IPS-18c (cell line): ENCODE measurements around the gene MFSD6.
"Not testable (repeated sequence)": the region's sequence is repeated elsewhere in the genome, so short reads cannot be mapped to it uniquely, and the experiment has no call there.

Experiments
- H3K4me3 ChIP-seq: 2 replicates; pipeline ENCODE4 v1.7.0; 2013; ENCODE audit warnings: low read depth, mild to moderate bottlenecking, low read length, moderate library complexity; ENCODE audit not compliant: insufficient read depth
- H3K9me3 ChIP-seq: one replicate; pipeline ENCODE4 v1.6.1; 2013; ENCODE audit warnings: mild to moderate bottlenecking, low read length, moderate library complexity; ENCODE audit not compliant: control insufficient read depth, insufficient read depth

The MFSD6 gene

GRCh38 chr2:190420801-190421200 lies 12.6 kb downstream of the MFSD6 start:
- Histone ChIP-seq H3K4me3 (no peak overlapping the region), H3K9me3 (no peaks in the 10 kb centered on the region)

DNA sequence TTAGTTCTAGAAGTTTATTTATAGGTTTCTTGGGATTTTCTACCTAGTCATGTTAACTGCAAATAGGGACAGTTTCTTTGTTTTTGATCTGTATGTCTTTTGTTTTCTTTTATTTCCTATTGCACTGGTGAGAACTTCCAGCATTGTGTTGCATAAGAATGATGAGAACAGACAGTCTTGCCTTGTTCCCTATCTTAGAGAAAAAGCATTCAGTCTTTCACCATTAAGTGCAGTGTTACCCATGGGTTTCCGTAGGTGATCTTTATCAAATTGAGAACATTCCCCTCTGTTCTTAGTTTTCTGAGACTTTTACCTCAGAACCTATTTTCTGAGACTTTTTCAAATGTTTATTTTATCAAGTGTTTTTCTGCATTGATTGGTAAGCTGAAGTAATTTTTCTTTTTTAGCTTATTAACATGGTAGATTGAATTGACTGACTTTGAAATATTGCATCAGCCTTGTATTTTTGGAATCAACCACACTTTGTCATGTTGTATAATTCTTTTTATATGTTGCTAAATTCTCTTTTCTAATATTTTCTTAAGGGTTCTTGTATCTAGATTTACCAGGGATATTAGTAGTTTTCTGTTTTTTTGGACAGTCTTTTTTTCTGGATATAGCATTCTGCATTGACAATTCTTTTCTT lies 17.2 kb downstream of the MFSD6 start:
- Histone ChIP-seq H3K4me3 (no peak overlapping the region), H3K9me3 (no peaks in the 10 kb centered on the region)

GRCh38 chr2:190425883-190426658 lies 17.9 kb downstream of the MFSD6 start:
- Histone ChIP-seq H3K4me3 (no peak overlapping the region), H3K9me3 (no peaks in the 10 kb centered on the region)

DNA sequence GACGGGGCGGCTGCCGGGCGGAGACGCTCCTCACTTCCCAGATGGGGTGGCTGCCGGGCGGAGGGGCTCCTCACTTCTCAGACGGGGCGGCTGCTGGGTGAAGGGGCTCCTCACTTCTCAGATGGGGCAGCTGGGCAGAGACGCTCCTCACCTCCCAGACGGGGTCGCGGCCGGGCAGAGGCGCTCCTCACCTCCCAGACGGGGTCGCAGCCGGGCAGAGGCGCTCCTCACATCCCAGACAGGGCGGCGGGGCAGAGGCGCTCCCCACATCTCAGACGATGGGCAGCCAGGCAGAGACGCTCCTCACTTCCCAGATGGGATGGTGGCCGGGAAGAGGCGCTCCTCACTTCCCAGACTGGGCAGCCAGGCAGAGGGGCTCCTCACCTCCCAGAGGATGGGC lies 22.7 kb downstream of the MFSD6 start:
- H3K4me3 ChIP-seq, H3K9me3 ChIP-seq: not testable (repeated sequence)

DNA sequence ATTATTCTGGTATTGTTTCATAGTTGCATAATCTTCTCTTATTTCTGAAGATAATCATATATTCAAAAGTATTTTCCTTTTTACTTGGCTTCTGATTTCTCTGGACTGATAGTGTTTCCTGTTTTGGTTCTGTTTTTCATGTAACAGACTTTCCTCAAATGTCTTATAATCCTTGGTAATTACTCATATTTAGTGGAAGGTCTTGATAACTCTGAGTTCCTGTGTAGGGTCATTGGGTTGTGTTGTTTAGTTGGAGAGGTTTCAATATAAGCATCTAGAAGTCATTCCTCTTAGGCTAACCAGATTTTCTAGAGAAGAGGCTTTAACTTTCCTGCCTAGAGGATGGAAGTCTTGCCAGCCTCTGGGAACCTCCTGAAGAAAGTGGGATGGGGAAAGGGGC lies 23.8 kb downstream of the MFSD6 start:
- no peaks in the 10 kb centered on the region for H3K9me3 ChIP-seq
- H3K4me3 ChIP-seq = no peak overlapping the region

GRCh38 chr2:190432567-190433231 lies 24.5 kb downstream of the MFSD6 start:
- Histone ChIP-seq H3K9me3 (peaks cover under 1% of the 10 kb centered on the region), H3K4me3 (no peak overlapping the region)

DNA sequence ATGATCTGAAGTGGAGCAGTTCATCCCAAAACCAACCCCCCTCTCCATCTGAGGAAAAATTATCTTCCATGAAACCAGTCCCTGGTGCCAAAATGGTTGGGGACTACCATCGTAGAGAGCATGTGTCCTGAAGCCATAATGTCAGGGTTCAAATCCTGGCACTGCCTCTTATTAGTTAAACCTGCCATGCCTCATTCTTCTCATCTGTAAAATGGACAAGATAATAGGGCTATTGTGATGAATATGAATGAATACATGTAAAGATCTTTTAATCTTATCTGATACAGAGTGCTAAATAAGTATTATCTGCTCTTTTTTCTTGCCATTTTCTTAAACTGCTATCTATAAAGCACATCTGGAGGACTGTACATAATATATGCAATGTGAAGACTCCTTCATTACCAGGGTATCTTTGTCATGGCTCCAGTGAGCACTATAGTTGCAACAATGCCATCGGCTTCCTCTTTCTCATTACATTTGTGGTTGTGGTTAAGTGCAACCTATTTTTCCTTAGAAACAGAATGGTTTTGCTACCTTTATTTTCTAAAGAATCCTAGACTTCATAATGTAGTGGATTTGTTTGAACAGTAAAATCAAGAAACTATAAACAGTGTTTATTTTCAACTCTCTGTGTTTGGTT lies 27.0 kb downstream of the MFSD6 start:
- H3K9me3 ChIP-seq = peaks cover 2% of the 10 kb centered on the region
- no peak overlapping the region for H3K4me3 ChIP-seq

DNA sequence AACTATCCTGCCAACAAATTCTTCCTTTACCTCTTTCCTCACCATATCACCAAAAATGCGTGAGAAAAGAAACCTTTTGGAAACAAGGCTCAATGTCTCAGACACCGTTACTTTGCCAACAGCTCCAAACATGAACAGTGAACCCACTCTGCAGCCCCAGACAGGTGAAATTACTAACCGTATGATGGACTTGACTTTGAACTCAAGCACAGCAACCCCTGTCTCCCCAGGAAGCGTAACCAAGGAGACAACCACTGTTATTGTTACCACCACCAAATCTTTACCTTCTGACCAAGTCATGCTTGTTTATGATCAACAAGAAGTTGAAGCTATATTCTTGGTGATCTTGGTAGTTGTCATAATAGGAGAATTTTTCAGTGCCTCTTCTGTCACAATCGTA lies 28.4 kb downstream of the MFSD6 start:
- peaks cover 2% of the 10 kb centered on the region for H3K9me3 ChIP-seq

DNA sequence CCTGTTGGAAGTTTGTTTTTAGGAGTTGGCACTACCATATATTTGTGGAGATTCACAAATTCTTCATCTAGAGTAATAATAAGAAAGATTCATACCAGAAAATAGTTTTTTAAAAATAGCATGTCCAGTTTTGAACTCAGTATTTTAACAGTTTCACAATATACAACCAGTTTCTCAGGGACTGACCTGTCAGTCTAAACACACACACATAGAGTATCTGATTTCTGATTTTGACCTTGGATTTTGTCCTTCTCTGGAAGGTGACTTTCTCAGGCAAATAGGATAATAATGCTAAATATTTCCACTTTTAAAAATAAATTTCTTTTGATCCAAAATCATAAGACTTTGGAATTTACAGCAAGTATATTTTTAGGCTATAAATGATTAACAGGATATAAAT lies 32.0 kb downstream of the MFSD6 start:
- Histone ChIP-seq H3K9me3 (peaks cover 2% of the 10 kb centered on the region), H3K4me3 (no peak overlapping the region)

More for the DNA sequence above, 28.4 kb downstream of the MFSD6 start:
- H3K4me3 ChIP-seq = no peak overlapping the region

DNA sequence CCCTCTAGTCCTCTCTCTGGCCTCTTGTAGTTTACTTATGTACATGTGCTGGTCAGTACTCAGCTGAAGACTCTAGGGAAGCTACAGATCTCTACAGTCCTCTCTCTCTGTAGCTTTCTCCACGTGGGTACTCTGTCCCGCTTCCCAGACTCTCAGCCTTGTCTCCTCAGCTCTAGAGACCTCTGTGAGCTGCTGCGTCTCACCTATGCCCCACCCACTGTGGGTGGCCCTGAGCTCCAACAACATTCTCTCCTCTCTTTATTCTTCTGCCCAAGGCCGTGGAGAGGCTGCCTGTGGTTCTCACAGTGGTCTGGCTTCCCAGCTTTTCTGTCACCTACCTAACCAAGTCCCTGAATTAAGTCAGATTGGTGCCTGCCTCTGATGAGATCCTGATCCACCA lies 33.4 kb downstream of the MFSD6 start:
- H3K9me3 ChIP-seq = peaks cover 2% of the 10 kb centered on the region
- H3K4me3 ChIP-seq = no peak overlapping the region; the same call in 1 of the 2 replicates

DNA sequence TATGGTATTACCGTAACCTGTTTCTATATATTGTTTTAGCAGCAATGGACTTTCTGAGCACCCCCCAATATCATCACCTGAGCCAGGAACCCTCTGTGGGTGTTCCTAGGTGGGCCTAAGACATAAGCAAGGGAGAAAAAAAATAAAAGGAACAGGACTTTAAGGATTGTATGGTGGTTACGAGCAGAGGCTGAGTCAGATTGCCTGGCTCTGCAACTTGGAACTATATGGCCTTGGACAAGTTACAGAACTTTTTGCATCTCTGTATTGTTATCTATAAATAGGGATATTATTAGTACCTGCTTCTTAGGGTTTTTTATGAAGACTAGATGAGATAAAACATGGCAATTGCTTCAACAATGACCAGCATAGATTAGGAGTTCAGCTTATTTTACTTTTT lies 34.9 kb downstream of the MFSD6 start:
- no peak overlapping the region for H3K4me3 ChIP-seq
- H3K9me3 ChIP-seq = no peaks in the 10 kb centered on the region

DNA sequence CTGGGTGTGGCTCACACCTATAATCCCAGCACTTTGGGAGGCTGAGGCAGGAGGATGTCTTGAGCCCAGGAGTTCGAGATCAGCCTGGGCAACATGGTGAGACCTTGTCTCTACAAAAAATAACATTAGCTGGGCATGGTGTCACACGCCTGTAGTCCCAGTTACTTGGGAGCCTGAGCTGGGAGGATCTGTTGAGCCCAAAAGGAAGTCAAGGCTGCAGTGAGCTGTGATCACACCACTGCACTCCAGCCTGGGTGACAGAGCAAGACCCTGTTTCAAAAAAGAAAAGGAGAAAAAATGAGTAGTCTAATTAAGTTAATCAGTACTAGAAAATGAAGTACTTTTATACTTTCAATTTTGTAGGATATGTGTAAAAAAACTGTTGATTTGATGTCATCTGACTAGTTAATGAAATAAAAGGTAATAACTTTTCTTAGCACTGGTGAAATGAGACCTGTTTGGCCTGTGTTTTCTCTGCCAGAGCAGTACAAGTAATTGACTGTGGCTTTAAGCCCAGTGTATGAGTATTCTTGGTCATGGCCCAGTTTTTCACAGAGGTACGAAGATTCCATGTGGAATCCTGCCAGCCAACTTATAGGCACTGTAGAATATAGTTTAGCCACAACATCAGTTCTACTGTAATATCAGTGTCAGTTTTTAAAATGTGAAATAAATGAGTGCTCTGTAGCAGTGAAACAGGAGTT lies 35.8 kb downstream of the MFSD6 start:
- Histone ChIP-seq H3K4me3 (no peak overlapping the region), H3K9me3 (no peaks in the 10 kb centered on the region)

GRCh38 chr2:190444976-190445375 lies 36.8 kb downstream of the MFSD6 start:
- Histone ChIP-seq H3K9me3 (no peaks in the 10 kb centered on the region), H3K4me3 (no peak overlapping the region)

- Histone ChIP-seq H3K4me3 (no peak overlapping the region), H3K9me3 (no peaks in the 10 kb centered on the region)
Measured at GRCh38 chr2:190446193-190446592, 38.0 kb downstream of the MFSD6 start.

DNA sequence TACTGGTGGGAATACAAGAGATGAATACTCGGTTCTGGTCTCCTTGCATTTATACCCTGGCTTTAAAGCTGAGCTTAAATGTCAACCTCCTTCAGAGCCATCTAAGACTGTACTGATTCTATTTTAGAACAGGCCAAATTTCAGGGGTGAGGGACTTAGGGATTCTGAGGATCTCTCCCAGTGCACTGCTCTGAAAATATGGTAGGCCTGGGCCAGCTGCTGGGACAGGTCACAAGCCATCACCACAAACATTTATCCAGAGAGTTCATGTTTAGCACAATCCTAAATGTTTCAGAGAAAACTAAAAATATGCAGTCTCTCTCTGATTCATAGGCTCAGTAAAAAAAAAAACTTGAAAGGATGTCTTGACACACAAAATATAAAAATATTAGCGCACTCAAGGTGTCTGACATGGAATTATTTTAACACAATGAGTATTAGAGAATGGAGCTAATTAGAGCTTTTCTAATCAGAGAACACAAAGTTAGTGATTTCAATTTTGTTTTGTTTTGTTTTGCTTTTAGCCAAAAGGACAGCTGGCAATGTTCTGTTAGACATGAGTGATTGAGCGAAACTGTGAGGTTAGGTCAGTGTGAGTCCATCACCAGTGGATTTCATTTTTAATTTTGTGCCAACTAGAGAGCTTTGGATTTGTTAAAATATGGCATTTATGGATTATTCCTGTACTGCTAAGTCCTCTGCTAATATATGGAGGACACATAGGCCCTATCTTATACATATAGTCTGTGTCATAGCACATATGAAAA lies 38.8 kb downstream of the MFSD6 start:
- Histone ChIP-seq H3K4me3 (no peak overlapping the region), H3K9me3 (no peaks in the 10 kb centered on the region)

DNA sequence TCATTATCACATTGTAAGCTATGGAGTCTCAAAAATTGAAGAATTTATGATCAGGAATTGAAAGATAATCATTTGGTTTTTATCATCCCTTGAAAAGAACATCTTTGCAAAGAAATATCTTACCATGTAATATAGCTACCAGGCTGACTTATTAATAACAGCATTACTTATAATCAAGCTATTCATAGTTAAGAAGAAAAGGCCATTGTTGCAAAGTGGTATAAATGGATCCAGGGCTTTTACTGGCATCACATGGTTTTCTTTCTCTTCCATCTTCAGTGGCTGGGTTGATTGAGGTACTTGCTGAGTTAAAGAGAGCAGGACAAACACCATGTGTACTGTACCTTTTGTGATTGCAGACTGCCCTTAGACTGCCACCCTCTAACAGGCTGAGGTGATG lies 39.6 kb downstream of the MFSD6 start:
- Histone ChIP-seq H3K9me3 (no peaks in the 10 kb centered on the region), H3K4me3 (no peak overlapping the region)

- Histone ChIP-seq H3K4me3 (no peak overlapping the region), H3K9me3 (no peaks in the 10 kb centered on the region)
Measured at GRCh38 chr2:190449925-190450324, 41.8 kb downstream of the MFSD6 start.
